NCI-H2196 treated with DMSO at 0.1 percent for 48 hours (cell line): ENCODE results near the gene LRRC56.
A peak's percentile ranks its signal among the peaks of the same experiment; 100 is the strongest.
"Not testable (repeated sequence)": the region's sequence is repeated elsewhere in the genome, so short reads cannot be mapped to it uniquely, and the experiment has no call there.

Source experiments
- DNase-seq: peaks from one replicate; lab custom pipeline; 2025; ENCODE audit not compliant: unreplicated experiment; lab: John Stamatoyannopoulos, UW

LRRC56 gene

GRCh38 chr11:571802-572185, 34.5 kb downstream of the LRRC56 start:
- DNase-seq: no peak

- no peak for DNase-seq
Measured at GRCh38 chr11:573146-573759, 35.9 kb downstream of the LRRC56 start.

GRCh38 chr11:574031-574570, 36.8 kb downstream of the LRRC56 start:
- DNase-seq: not testable (repeated sequence)

- DNase-seq: no peak
Measured at GRCh38 chr11:574632-575312, 37.4 kb downstream of the LRRC56 start.

GRCh38 chr11:575313-575995, 38.1 kb downstream of the LRRC56 start:
- peak; percentile 66 for DNase-seq

- DNase-seq: peak; percentile 90
Measured at GRCh38 chr11:575996-576768, 38.9 kb downstream of the LRRC56 start, which contains the start of gene PHRF1. Gene PHRF1 (plus strand): TSS chr11:576470. CDS start chr11:581513, 5,043 bp downstream.

- DNase-seq: no peak
Measured at GRCh38 chr11:576811-577610, 39.7 kb downstream of the LRRC56 start.

GRCh38 chr11:577611-577894, 40.2 kb downstream of the LRRC56 start:
- DNase-seq: no peak

GRCh38 chr11:578276-579035, 41.1 kb downstream of the LRRC56 start:
- no peak for DNase-seq

GRCh38 chr11:579830-580601, 42.7 kb downstream of the LRRC56 start:
- DNase-seq: no peak

GRCh38 chr11:581342-581741, 44.0 kb downstream of the LRRC56 start:
- DNase-seq: no peak

GRCh38 chr11:581752-582151, 44.4 kb downstream of the LRRC56 start:
- DNase-seq: no peak

- no peak for DNase-seq
Measured at GRCh38 chr11:584287-584686, 47.0 kb downstream of the LRRC56 start.

- DNase-seq: no peak
Measured at GRCh38 chr11:586376-587316, 49.3 kb downstream of the LRRC56 start.

GRCh38 chr11:587546-587945, 50.2 kb downstream of the LRRC56 start:
- no peak for DNase-seq

- DNase-seq: no peak
Measured at GRCh38 chr11:587978-588380, 50.7 kb downstream of the LRRC56 start.

- DNase-seq: no peak
Measured at GRCh38 chr11:589798-590197, 52.5 kb downstream of the LRRC56 start.

GRCh38 chr11:590997-591396, 53.7 kb downstream of the LRRC56 start:
- DNase-seq: no peak
